GM23338 (cell line): ENCODE measurements around the gene AMER1.

Experiments
- POLR2AphosphoS5 ChIP-seq: IDR thresholded peaks from 2 replicates; pipeline ENCODE4 v1.6.1; 2016; ENCODE audit warnings: antibody characterized with exemption, low read depth
- TF ChIP-seq, protein P1 (sequence below), 2 experiments: fragments of 200-600 bp in 1 of 2; sonication (generic) in 1 of 2; conservative IDR thresholded peaks; 2 replicates each; pipeline versions ENCODE4 v1.5.1 to v1.6.1; 2016 to 2017; ENCODE audit warnings: antibody characterized with exemption in 2 of 2, low read depth in 2 of 2, mild to moderate bottlenecking in 2 of 2, moderate library complexity in 1 of 2

DNA sequence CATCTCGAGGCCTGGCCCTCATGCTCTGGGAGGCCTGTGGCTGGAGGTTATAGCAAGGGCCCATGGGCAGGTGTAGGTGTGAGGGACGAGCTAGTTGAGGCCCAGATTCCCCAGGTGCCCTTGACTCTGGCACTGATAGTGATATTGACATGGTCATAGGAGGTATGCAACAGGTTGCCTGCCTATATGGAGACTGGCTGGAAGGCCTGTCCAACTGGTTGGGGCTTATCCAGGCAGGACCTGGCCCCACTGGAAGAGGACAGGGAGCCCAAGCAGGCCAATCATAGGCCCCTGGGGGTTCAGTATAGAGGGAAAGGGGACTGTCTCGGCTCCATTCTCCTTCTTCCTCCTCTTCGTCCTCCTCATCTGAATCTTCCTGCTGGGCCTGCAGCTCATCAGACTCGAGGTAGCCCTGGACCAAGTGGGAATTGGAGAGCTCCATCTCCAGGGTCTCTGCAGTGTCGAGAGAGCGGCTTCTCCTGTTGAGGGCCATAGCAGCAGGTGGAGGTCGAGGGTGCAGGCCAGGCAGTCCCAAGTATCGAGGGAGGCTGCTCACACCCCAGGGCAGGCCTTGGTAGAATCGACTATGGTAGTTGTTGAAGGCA, 15.3 kb downstream of the AMER1 start:
- TF ChIP-seq, protein P1, sequence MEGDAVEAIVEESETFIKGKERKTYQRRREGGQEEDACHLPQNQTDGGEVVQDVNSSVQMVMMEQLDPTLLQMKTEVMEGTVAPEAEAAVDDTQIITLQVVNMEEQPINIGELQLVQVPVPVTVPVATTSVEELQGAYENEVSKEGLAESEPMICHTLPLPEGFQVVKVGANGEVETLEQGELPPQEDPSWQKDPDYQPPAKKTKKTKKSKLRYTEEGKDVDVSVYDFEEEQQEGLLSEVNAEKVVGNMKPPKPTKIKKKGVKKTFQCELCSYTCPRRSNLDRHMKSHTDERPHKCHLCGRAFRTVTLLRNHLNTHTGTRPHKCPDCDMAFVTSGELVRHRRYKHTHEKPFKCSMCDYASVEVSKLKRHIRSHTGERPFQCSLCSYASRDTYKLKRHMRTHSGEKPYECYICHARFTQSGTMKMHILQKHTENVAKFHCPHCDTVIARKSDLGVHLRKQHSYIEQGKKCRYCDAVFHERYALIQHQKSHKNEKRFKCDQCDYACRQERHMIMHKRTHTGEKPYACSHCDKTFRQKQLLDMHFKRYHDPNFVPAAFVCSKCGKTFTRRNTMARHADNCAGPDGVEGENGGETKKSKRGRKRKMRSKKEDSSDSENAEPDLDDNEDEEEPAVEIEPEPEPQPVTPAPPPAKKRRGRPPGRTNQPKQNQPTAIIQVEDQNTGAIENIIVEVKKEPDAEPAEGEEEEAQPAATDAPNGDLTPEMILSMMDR (conservative IDR thresholded peaks at IDR 0.05; ENCODE audit: low read depth in 2 of 2), result no peak
- no peak for TF ChIP-seq POLR2AphosphoS5
